ENCODE data around the gene C11orf98. TPM values are rescaled to one million over a fixed set of nuclear protein-coding genes. Genes with fewer than 3 reads are reported as not detected.
"Not testable (repeated sequence)": the region's sequence is repeated elsewhere in the genome, so short reads cannot be mapped to it uniquely, and the experiment has no call there.

C11orf98 gene
- polyA plus RNA-seq, 6 donors from 2014 or later, result 37.9 to 89.1 (median 77.2) TPM

DNA sequence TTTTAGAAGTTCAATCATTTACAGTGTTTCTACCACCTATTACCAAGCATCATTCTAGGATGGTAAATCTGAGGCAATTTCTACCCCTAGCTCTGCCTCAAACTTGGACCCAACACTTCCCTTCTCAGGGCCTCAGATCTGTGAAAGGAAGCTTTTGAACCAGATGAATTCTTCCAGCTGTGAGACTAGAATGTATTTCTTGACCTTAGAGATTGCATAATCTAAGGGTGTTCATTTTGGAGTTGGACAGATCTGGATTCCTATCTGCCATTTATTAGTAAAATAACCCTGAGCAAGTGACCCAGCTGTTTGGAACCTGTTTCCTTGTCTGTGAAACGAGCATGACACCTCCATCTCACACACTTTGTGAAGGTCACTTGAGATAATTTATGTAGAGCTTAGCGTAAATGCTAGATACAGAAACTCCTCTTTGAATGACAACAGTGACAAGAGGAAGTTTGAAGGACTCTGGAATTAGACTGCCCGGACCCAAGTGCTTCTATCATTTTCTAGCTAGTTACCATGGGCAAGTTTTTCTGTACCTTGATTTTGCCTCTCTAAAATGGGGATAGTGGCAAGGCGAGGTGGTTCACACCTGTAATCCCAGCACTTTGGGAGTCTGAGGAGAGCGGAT lies 8.1 kb downstream of the C11orf98 start:
- H3K36me3 Mint-ChIP-seq, result no peaks in the 10 kb centered on the region
- DNase-seq (no peak), ATAC-seq (ENCODE audit: low read depth in 2 of 2) (no peak)
- no peaks in the 10 kb centered on the region for H3K27me3 Mint-ChIP-seq
- H3K4me1 Mint-ChIP-seq, result peaks cover 10 to 22% (median 19%) of the 10 kb centered on the region in 3 donors
- peaks cover 0 to 4% (median 0%) of the 10 kb centered on the region in 7 donors for H3K9me3 Mint-ChIP-seq
- no peak overlapping the region for H3K27ac Mint-ChIP-seq
- H3K4me3 Mint-ChIP-seq, result peak overlapping the region in 1 of 8 donors; percentile 72

DNA sequence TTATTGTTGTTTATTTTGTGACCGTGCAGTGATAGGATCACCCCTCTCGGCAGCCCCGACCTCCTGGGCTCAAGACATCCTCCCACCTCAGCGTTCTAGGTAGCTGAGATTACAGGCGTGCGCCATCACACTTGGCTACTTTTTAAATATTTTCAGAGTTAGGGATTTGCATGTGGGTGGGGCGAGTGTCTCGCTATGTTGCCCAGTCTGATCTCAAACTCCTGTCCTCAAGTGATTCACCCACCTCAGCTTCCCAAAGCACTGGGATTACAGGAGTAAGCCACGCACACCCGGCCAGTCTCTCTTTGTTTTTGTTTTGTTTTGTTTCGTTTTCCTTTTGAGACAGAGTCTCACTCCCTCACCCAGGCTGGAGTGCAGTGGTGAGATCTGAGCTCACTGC lies 10.7 kb downstream of the C11orf98 start:
- H3K36me3 Mint-ChIP-seq, result no peaks in the 10 kb centered on the region
- H3K27ac Mint-ChIP-seq, result peak overlapping the region in 3 of 6 donors; percentile 64 to 97 (median 78)
- H3K27me3 Mint-ChIP-seq, result no peaks in the 10 kb centered on the region
- peaks cover 10 to 26% (median 24%) of the 10 kb centered on the region in 3 donors for H3K4me1 Mint-ChIP-seq
- H3K9me3 Mint-ChIP-seq, result peaks cover 0 to 4% (median 0%) of the 10 kb centered on the region in 7 donors
- DNase-seq (no peak), ATAC-seq (ENCODE audit: low read depth in 2 of 2) (no peak)
- peak overlapping the region; percentile 41 to 91 (median 64) for H3K4me3 Mint-ChIP-seq

DNA sequence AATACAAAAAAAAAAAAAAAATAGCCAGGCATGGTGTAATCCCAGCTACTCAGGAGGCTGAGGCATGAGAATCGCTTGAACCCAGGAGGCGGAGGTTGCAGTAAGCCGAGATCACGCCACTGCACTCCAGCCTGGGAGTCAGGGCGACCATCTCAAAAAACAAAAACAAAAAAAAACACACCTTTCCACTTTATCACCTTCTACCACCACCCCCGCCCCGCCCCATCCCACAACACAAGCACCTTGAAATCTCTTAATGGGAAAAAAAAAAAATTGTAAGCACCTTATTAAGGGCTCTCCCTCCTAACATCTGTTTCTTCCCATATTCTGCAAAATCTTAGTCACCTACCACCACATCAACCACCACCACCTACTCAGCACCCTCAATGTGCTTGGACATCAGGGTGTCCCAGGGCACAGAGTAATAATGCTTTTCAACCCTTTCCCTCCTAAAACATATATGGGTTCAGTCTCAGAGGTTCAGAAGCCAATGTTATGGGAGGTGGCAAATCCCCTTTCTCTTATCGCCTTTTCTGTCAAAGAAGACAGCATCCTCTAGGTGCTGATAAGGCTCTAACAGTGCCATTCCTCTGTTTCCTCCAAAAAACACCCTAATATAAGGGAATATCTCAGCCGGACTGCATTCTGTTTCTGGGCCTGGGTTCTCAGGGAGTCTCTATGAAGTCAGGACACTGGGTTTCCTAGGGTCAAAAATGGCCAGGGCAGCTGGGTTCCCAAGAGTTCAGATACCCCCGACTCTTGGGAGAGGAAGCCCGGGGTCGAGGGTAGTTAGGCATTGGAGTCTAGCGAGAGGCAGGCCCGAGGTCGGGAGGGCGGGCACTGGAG lies 12.6 kb downstream of the C11orf98 start:
- H3K36me3 Mint-ChIP-seq, result no peaks in the 10 kb centered on the region
- ATAC-seq (ENCODE audit: low read depth in 2 of 2) (no peak), DNase-seq (no peak)
- H3K4me1 Mint-ChIP-seq, result peaks cover 10 to 26% (median 24%) of the 10 kb centered on the region in 3 donors
- H3K9me3 Mint-ChIP-seq, result peaks cover 0 to 4% (median 0%) of the 10 kb centered on the region in 7 donors
- no peaks in the 10 kb centered on the region for H3K27me3 Mint-ChIP-seq
- peak overlapping the region; percentile 21 to 95 (median 94) for H3K27ac Mint-ChIP-seq
- peak overlapping the region; percentile 90 to 97 (median 94) for H3K4me3 Mint-ChIP-seq

DNA sequence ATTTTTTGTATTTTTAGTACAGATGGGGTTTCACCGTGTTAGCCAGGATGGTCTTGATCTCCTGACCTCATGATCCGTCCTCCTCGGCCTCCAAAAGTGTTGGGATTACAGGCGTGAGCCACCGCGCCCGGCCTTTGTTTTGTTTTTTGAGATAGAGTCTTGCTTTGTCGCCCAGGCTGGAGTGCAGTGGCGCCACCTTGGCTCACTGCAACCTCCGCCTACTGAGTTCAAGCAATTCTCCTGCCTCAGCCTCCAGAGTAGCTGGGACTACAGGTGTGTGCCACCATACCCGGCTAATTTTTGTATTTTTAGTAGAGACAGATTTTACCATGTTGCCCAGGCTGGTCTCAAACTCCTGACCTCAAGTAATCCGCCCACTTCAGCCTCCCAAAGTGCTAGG lies 14.7 kb downstream of the C11orf98 start:
- H3K36me3 Mint-ChIP-seq; ATAC-seq (ENCODE audit: low read depth in 2 of 2); H3K27ac Mint-ChIP-seq; DNase-seq; H3K27me3 Mint-ChIP-seq; H3K9me3 Mint-ChIP-seq: not testable (repeated sequence)
- peak overlapping the region in 2 of 8 donors; percentile 45 to 63 for H3K4me3 Mint-ChIP-seq
- peaks cover 19 to 40% (median 38%) of the 10 kb centered on the region in 3 donors for H3K4me1 Mint-ChIP-seq

DNA sequence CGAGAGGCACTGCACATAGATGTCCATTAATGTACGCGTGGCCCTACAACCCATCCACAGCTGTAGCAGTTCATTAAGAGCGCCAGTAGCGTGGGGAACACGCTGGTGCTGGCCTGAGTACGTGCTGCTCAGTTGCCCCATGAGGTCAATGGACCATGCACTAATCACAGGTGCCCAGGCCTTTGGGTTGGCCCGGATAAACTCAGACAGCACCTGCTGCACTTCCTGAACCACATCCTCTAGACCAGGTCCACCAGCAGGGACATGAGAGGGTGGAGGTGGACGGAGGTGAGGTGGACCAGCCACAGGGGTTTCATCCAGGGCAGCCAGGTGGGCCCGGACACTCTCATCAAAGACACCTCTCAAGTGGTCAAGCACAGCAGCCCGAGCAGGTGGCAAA lies 15.5 kb downstream of the C11orf98 start:
- Mint-ChIP-seq H3K9me3 (peaks cover 0 to 4% (median 0%) of the 10 kb centered on the region in 7 donors), H3K4me1 (peaks cover 22 to 45% (median 40%) of the 10 kb centered on the region in 3 donors), H3K36me3 (no peaks in the 10 kb centered on the region), H3K27ac (peak overlapping the region in 1 of 6 donors; percentile 80), H3K27me3 (no peaks in the 10 kb centered on the region), H3K4me3 (peak overlapping the region in 1 of 8 donors; percentile 45)
- DNase-seq (no peak), ATAC-seq (ENCODE audit: low read depth in 2 of 2) (no peak)

DNA sequence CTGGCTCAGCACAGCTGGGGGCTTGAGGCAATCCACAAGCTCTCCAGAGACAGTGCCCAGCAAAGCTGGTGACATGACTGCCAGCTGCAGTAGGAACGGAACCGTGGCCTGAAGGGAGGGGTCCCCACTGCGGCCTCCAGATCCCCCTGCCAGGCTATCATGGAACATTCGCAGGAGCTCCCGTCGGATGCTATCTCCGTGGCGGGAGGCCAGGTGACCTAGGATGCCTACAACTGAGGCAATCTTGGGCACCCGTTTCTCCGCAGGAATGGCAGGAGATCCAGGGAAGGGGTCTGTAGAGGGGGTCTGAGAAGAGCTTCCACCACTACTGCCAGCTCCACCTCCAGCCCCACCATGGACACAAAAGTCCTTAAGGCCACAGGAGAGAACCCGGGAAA lies 16.0 kb downstream of the C11orf98 start:
- DNase-seq (no peak), ATAC-seq (ENCODE audit: low read depth in 2 of 2) (no peak)
- Mint-ChIP-seq H3K27ac (no peak overlapping the region), H3K9me3 (peaks cover 0 to 4% (median 0%) of the 10 kb centered on the region in 7 donors), H3K27me3 (no peaks in the 10 kb centered on the region), H3K4me1 (peaks cover 22 to 46% (median 45%) of the 10 kb centered on the region in 3 donors), H3K36me3 (no peaks in the 10 kb centered on the region), H3K4me3 (peak overlapping the region in 1 of 8 donors; percentile 45)

DNA sequence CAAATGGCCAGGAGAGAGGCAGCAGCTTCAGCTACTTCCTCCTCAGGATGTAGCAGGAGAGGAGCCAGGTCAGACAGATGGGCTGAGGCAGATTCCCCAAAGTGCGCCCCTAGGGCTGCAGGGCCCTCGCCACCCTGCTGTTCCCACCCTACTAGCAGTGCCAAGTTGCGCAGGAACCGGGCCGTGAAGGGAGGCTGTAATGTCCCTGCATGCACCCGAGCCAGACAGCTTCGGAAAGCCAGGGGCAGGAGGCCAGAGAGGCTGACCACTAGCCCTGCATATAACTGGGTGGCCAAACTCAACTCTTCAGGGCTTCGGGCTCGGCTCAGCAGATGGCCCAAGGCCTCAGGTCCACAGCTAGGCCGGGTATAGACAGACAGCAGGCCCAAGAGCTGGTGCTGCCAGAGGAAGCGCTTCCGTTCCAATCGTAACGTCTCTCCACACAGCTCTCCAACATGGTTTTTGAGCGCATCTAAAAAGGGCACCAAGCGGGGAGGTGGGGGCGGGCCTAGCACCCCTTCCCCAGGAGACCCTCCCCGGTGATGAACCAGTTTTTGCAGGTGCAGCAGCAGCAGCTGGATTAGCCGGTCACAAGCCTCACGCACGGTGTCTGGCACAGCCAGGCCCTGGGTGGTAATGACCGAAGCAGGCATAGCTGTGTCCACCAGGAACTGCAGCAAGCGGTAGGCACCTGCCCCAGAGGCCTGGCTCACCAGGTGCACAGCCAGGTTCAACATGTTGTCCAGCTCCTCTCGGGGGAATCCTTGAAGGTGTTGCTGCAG lies 16.6 kb downstream of the C11orf98 start:
- Mint-ChIP-seq H3K9me3 (peaks cover 0 to under 1% (median 0%) of the 10 kb centered on the region in 7 donors), H3K36me3 (no peaks in the 10 kb centered on the region), H3K4me1 (peaks cover 19 to 44% (median 42%) of the 10 kb centered on the region in 3 donors), H3K4me3 (peak overlapping the region in 2 of 8 donors; percentile 19 to 52), H3K27me3 (no peaks in the 10 kb centered on the region), H3K27ac (peak overlapping the region in 1 of 6 donors; percentile 85)
- DNase-seq (no peak), ATAC-seq (ENCODE audit: low read depth in 2 of 2) (no peak)

DNA sequence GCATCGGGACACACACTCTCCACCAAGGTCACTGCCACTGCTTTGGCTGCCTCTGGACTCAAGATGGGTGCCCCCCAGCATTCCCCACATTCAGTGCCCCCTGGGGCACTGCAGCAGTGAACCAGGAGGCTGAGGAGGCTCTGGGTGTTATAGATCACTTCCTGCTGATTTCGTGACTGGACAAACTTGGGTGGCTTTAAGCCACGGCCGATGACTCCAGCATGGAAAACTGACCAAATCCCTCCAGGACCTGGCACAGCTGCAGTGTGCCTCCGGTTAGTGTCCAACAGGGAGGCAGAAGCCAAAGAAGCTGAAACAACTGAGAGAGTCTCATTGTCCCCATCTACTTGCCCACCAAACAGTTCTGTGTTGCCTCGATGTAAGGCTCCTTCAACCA lies 17.4 kb downstream of the C11orf98 start:
- Mint-ChIP-seq H3K4me1 (peaks cover 17 to 39% (median 37%) of the 10 kb centered on the region in 3 donors), H3K27ac (no peak overlapping the region), H3K9me3 (no peaks in the 10 kb centered on the region), H3K27me3 (no peaks in the 10 kb centered on the region), H3K36me3 (no peaks in the 10 kb centered on the region), H3K4me3 (peak overlapping the region in 2 of 8 donors; percentile 16 to 25)
- no peak for ATAC-seq (ENCODE audit: low read depth in 2 of 2)
- no peak for DNase-seq

DNA sequence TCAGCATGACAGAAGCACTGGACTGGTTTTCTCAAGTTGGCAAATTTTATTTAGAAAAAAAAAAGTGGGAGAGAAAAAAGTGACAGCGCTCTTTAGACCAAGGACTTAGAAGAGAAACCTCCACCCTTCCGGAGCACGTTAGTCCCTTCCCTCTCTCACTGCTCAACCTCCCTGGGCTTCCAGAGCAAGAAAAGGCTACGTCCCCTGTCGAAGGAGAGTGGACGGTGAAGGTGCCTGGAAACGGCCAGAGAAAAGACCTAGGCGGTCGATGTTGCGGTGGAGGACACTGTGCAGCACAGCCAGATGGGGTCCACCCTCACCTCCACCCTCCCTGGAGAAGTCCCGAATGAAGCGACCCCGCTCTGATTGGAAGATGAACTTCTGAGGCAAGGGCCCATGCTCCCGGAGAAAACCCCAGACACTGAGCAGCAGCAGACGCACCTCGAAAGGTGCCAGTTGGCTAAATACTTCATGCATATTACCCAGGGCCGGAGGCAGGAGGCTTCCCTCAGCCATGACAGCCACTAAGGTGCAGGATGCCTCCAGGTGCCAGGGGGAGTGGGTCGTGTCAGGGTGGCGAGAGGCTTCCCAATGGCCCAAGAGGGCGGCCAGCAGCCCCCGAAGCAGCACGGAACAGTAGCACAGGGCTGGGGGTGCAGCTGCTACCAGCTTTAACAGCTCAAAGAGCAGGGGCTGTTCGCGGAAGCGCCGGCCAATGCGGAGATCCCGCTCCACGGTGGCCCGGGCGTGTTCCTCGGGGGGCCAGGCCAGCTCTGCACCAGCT lies 18.0 kb downstream of the C11orf98 start:
- H3K27ac Mint-ChIP-seq, result peak overlapping the region in 5 of 6 donors; percentile 89 to 98 (median 93)
- ATAC-seq (ENCODE audit: low read depth in 2 of 2) (no peak), DNase-seq (no peak)
- peak overlapping the region; percentile 77 to 97 (median 94) for H3K4me3 Mint-ChIP-seq
- H3K9me3 Mint-ChIP-seq, result no peaks in the 10 kb centered on the region
- H3K27me3 Mint-ChIP-seq, result no peaks in the 10 kb centered on the region
- H3K36me3 Mint-ChIP-seq, result no peaks in the 10 kb centered on the region
- H3K4me1 Mint-ChIP-seq, result peaks cover 12 to 33% (median 31%) of the 10 kb centered on the region in 3 donors

DNA sequence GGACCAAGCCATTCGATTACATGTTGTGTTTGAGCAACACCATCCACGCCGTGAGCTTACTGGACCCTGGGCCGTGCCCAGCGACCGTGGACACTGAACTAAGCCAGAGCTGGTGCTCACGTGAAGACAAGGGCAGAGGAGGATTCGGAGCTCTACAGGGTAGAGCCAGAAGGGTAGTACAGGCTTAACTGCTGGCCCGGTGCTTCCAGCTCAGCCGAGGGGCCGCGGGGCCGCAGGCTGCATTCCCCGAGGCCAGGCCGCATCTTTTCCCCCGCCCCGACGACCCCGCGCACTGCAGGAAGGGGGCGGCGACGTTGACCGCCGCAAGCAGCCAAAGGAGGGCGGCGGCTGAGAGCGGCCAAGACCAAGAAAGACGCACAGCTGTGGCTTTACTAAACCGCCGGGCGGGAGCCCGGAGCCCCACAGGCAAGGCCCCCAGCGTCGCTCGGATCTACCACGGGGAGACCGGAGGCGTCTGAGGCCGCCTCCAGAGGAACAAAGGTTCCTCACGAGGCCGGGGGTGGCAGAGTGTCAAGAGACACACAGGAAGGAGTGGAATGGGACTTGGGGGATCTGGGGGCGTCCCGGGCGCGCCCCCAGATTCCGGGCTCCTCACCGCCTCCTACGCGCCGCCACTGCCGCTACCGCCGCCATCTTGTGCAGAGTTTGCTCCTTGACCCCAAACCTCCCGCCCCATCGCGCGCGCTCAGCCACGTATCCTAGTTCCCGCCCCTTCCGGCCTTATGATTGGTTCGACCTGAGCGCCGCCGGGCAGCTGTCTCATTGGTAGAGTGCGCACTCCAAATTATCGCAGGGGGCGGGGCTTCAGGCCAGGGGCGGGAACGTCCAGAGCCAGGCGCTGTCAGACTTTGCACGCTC lies 18.8 kb downstream of the C11orf98 start, which contains the start of gene GANAB:
Gene GANAB, minus strand, starts transcription at position 668 of the 879 bp plus-strand sequence. Its CDS starts 14 bp downstream, at position 654.
- peak; percentile 97 for DNase-seq
- Mint-ChIP-seq H3K27me3 (no peaks in the 10 kb centered on the region), H3K36me3 (no peaks in the 10 kb centered on the region), H3K4me1 (peaks cover 12 to 31% (median 28%) of the 10 kb centered on the region in 3 donors), H3K4me3 (peak within 1 kb of the TSS; percentile 77 to 97 (median 94)), H3K9me3 (no peaks in the 10 kb centered on the region), H3K27ac (peak within 1 kb of the TSS; percentile 89 to 98 (median 95))
- peak; percentile 99 for ATAC-seq (ENCODE audit: low read depth in 2 of 2)

DNA sequence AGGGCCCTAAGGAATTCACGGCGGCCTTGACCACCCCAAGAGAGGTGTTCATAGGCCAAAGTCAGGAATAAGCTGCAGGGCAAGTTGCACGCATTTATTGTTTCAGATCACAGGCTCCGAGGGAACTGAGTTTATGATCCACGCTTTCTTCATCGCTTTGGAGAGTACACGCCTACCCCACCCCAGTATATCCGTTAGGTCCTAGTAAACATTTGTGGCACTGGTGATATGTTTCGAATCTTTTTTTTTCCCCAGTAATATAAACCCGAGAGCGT lies 19.4 kb downstream of the C11orf98 start:
- ATAC-seq (ENCODE audit: low read depth in 2 of 2) (no peak), DNase-seq (no peak)
- Mint-ChIP-seq H3K9me3 (no peaks in the 10 kb centered on the region), H3K27ac (peak overlapping the region; percentile 63 to 97 (median 94)), H3K36me3 (no peaks in the 10 kb centered on the region), H3K4me3 (peak overlapping the region; percentile 77 to 97 (median 94)), H3K27me3 (no peaks in the 10 kb centered on the region), H3K4me1 (peaks cover 16 to 34% (median 28%) of the 10 kb centered on the region in 3 donors)

DNA sequence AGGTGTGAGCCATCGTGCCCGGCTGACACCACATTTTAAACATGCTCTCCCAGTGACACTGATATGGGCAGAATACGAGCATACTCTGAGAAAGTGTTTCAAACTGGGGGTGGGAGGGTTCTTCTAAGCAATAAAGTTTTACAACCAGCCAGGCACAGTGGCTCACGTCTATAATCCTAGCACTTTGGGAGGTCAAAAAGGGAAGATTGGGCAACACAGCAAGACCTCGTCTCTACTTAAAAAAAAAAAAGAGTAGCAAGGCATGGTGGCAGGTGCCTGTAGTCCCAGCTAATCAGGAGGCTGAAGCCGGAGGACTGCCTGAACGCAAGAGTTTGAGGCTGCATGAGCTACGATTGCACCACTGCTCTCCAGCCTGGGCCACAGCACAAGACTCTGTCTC lies 20.8 kb downstream of the C11orf98 start:
- no peak for ATAC-seq (ENCODE audit: low read depth in 2 of 2)
- peak overlapping the region in 6 of 8 donors; percentile 26 to 93 (median 62) for H3K4me3 Mint-ChIP-seq
- peaks cover 21 to 46% (median 31%) of the 10 kb centered on the region in 3 donors for H3K4me1 Mint-ChIP-seq

More for the DNA sequence above, 20.8 kb downstream of the C11orf98 start:
- Mint-ChIP-seq H3K27ac (peak overlapping the region in 2 of 6 donors; percentile 49 to 93), H3K27me3 (no peaks in the 10 kb centered on the region), H3K9me3 (no peaks in the 10 kb centered on the region), H3K36me3 (peaks cover 0 to 6% of the 10 kb centered on the region in 2 donors)
- DNase-seq, result no peak

Data from naive B cell (primary cell).